Neural cell (in vitro differentiated cells): Measurements from ENCODE around the gene GUSB.

Source experiments
- EP300 ChIP-seq: fragments of 450-650 bp; conservative IDR thresholded peaks from 2 replicates; pipeline ENCODE4 v1.6.1; 2014; ENCODE audit warnings: antibody characterized with exemption, mild to moderate bottlenecking, moderate library complexity; ENCODE audit not compliant: poor library complexity, severe bottlenecking
- MXI1 ChIP-seq: fragments of 450-650 bp; conservative IDR thresholded peaks from 2 replicates; pipeline ENCODE4 v1.6.1; 2014; ENCODE audit warnings: antibody characterized with exemption, mild to moderate bottlenecking; ENCODE audit not compliant: poor library complexity, severe bottlenecking
- POLR2AphosphoS5 ChIP-seq: IDR thresholded peaks from 2 replicates; pipeline ENCODE4 v1.6.1; 2012
- RAD21 ChIP-seq: fragments of 450-650 bp; conservative IDR thresholded peaks from 2 replicates; pipeline ENCODE4 v1.6.1; 2014; ENCODE audit warnings: antibody characterized with exemption, mild to moderate bottlenecking, moderate library complexity
- SMC3 ChIP-seq: fragments of 450-650 bp; conservative IDR thresholded peaks from 2 replicates; pipeline ENCODE4 v1.6.1; 2014; ENCODE audit warnings: antibody characterized with exemption, mild to moderate bottlenecking, moderate library complexity; ENCODE audit not compliant: poor library complexity
- TAF1 ChIP-seq: IDR thresholded peaks from 2 replicates; pipeline ENCODE4 v1.6.1; 2012; ENCODE audit warnings: low read depth
- TF ChIP-seq, protein P1 (sequence below): fragments of 450-650 bp; IDR thresholded peaks from 2 replicates; pipeline ENCODE4 v1.5.1; 2014; ENCODE audit warnings: antibody characterized with exemption, mild to moderate bottlenecking, moderate library complexity; ENCODE audit not compliant: poor library complexity, severe bottlenecking
- TF ChIP-seq, protein P2 (sequence below): IDR thresholded peaks from 2 replicates; pipeline ENCODE4 v1.6.1; 2012; ENCODE audit warnings: borderline replicate concordance

DNA sequence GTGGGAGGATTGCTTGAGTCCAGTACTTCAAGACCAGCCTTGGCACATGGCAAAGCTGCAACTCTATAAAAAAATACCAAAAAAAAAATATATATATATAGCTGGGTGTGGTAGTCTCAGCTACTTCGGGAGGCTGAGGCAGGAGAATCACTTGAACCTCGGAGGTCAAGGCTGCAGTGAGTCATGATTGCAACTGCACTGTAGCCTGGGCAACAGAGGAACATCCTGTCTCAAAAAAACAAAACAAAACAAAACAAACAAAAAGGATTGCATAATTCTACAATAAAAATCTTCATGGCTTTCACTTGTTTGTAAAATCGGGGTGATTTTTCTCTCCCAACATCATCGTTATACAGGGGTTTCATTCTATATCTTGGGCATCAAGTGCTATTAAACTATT lies 35.1 kb downstream of the GUSB start:
- TF ChIP-seq, protein P1, sequence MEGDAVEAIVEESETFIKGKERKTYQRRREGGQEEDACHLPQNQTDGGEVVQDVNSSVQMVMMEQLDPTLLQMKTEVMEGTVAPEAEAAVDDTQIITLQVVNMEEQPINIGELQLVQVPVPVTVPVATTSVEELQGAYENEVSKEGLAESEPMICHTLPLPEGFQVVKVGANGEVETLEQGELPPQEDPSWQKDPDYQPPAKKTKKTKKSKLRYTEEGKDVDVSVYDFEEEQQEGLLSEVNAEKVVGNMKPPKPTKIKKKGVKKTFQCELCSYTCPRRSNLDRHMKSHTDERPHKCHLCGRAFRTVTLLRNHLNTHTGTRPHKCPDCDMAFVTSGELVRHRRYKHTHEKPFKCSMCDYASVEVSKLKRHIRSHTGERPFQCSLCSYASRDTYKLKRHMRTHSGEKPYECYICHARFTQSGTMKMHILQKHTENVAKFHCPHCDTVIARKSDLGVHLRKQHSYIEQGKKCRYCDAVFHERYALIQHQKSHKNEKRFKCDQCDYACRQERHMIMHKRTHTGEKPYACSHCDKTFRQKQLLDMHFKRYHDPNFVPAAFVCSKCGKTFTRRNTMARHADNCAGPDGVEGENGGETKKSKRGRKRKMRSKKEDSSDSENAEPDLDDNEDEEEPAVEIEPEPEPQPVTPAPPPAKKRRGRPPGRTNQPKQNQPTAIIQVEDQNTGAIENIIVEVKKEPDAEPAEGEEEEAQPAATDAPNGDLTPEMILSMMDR, result no peak
- no peak for TF ChIP-seq SMC3
- TF ChIP-seq, protein P2, sequence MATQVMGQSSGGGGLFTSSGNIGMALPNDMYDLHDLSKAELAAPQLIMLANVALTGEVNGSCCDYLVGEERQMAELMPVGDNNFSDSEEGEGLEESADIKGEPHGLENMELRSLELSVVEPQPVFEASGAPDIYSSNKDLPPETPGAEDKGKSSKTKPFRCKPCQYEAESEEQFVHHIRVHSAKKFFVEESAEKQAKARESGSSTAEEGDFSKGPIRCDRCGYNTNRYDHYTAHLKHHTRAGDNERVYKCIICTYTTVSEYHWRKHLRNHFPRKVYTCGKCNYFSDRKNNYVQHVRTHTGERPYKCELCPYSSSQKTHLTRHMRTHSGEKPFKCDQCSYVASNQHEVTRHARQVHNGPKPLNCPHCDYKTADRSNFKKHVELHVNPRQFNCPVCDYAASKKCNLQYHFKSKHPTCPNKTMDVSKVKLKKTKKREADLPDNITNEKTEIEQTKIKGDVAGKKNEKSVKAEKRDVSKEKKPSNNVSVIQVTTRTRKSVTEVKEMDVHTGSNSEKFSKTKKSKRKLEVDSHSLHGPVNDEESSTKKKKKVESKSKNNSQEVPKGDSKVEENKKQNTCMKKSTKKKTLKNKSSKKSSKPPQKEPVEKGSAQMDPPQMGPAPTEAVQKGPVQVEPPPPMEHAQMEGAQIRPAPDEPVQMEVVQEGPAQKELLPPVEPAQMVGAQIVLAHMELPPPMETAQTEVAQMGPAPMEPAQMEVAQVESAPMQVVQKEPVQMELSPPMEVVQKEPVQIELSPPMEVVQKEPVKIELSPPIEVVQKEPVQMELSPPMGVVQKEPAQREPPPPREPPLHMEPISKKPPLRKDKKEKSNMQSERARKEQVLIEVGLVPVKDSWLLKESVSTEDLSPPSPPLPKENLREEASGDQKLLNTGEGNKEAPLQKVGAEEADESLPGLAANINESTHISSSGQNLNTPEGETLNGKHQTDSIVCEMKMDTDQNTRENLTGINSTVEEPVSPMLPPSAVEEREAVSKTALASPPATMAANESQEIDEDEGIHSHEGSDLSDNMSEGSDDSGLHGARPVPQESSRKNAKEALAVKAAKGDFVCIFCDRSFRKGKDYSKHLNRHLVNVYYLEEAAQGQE, result no peak
- TF ChIP-seq TAF1, result no peak
- TF ChIP-seq EP300, result no peak
- TF ChIP-seq POLR2AphosphoS5, result no peak
- no peak for TF ChIP-seq RAD21
- TF ChIP-seq MXI1, result no peak
